Progenitor cell of endocrine pancreas (in vitro differentiated cells): ENCODE measurements around the gene COL27A1. TPM values are rescaled to one million over a fixed set of nuclear protein-coding genes. Genes with fewer than 3 reads are reported as not detected.

ENCODE experiments used
- DNase-seq: peaks from one replicate; pipeline ENCODE4 v3.0.0; 2021; ENCODE audit warnings: low spot score; ENCODE audit not compliant: unreplicated experiment
- H3K27ac Mint-ChIP-seq: 2 replicates; pipeline ENCODE4 v1.8.0; 2021; ENCODE audit warnings: mild to moderate bottlenecking, moderate library complexity, mixed read lengths
- H3K27me3 Mint-ChIP-seq: 2 replicates; pipeline ENCODE4 v1.8.0; 2021; ENCODE audit warnings: mixed read lengths
- H3K36me3 Mint-ChIP-seq: 2 replicates; pipeline ENCODE4 v1.8.0; 2022; ENCODE audit warnings: mixed read lengths; ENCODE audit not compliant: insufficient read depth
- H3K4me1 Mint-ChIP-seq: 2 replicates; pipeline ENCODE4 v1.8.0; 2021; ENCODE audit warnings: low read depth, mixed read lengths
- H3K4me3 Mint-ChIP-seq: 2 replicates; pipeline ENCODE4 v1.8.0; 2021; ENCODE audit warnings: low read depth, mild to moderate bottlenecking, moderate library complexity, mixed read lengths
- H3K9me3 Mint-ChIP-seq: 2 replicates; pipeline ENCODE4 v1.8.0; 2021; ENCODE audit warnings: low read depth, mixed read lengths
- total RNA-seq: library from RNA; stranded (reverse); gene quantifications from 2 replicates; pipeline ENCODE4 v1.2.1, GENCODE V29; 2021
- TF ChIP-seq, protein P1 (sequence below): fragments of 200-600 bp; sonication (generic); IDR thresholded peaks from one replicate; pipeline ENCODE4 v1.5.0; 2021; ENCODE audit warnings: antibody characterized with exemption, mild to moderate bottlenecking; ENCODE audit not compliant: unreplicated experiment

COL27A1 gene
- total RNA-seq, 1 donor from 2014 or later: 178 TPM

DNA sequence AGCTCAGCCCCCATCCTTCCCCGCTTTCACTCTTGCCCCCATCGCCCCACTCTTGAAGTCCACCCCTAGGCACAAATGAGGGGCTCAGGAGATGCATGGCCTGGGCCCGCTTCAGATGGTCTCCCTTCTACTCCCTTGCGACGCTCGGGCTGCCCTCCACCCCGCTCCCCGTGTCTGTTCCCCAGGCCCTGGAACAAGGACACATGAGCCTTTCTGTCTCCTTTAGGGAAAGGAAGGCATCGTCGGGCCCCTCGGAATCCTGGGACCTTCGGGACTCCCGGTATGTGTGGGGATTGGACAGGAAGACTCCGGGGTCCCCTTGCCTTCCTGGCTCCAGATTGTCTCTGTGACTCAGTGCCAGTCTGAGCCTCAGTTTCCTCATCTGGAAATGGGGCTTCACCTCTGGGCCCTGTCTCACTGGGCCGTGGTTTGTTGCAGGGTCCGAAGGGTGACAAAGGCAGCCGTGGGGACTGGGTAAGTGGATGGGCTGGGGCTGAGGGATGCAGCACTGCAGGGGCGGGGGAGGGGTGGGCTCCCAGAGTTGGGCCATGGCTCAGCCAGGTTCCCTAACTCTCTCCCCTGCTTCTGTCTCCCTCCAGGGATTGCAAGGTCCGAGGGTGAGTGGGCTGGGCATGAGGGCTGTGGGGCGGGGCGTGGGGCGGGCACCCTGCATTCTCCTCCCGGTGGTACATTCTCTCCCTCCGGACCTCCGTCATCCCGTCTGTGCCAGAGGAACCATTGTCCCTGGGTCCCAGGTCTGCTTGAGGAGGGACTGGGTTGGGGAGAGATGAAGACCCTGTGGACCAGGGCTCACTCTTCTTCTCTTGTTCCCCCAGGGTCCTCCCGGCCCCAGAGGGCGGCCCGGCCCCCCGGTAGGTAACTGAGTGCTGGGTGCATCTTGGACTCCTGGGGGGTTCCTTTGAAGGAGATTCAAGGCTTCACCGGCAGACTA lies 145.8 kb downstream of the COL27A1 start:
- H3K9me3 Mint-ChIP-seq: peaks cover under 1% of the 10 kb centered on the region
- no peaks in the 10 kb centered on the region for H3K27me3 Mint-ChIP-seq
- TF ChIP-seq, protein P1, sequence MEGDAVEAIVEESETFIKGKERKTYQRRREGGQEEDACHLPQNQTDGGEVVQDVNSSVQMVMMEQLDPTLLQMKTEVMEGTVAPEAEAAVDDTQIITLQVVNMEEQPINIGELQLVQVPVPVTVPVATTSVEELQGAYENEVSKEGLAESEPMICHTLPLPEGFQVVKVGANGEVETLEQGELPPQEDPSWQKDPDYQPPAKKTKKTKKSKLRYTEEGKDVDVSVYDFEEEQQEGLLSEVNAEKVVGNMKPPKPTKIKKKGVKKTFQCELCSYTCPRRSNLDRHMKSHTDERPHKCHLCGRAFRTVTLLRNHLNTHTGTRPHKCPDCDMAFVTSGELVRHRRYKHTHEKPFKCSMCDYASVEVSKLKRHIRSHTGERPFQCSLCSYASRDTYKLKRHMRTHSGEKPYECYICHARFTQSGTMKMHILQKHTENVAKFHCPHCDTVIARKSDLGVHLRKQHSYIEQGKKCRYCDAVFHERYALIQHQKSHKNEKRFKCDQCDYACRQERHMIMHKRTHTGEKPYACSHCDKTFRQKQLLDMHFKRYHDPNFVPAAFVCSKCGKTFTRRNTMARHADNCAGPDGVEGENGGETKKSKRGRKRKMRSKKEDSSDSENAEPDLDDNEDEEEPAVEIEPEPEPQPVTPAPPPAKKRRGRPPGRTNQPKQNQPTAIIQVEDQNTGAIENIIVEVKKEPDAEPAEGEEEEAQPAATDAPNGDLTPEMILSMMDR: no peak
- no peak overlapping the region for H3K4me3 Mint-ChIP-seq
- H3K4me1 Mint-ChIP-seq: no peaks in the 10 kb centered on the region
- peaks cover 28% of the 10 kb centered on the region for H3K36me3 Mint-ChIP-seq
- peak overlapping the region; percentile 45 for H3K27ac Mint-ChIP-seq
- no peak for DNase-seq

DNA sequence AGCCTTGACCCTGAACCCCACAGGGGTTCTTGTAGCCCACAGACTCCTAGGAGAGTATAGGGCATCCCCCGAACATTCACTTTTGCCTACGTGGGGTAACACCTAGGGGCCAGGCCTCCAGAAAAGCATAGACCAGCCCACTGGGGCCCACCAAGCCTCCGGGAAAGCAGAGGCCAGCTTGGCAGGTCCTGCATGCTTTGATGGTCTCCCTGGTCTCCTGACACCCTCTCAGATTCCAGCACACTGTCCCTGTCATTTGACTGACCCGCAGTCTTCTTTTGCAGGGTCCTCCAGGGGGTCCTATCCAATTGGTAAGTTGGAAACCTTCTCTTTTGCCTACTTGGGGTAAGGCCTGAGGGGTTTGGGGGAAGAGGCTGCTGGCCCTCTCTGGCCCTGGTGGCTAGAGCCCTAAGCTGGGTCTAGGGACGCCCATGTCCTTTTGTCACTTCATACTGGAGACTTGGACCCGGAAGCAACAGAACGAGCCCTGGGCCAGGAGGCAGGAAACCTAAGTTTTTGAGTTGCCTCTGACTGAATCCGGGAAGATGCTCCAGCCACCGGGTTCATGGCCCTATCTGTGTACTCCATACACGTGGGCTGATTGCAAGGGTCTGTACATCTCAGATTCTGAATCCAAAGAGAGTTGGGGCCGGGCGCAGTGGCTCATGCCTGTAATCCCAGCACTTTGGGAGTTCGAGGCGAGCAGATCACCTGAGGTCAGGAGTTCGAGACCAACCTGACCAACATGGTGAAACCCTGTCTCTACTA lies 146.6 kb downstream of the COL27A1 start:
- TF ChIP-seq, protein P1: no peak
- Mint-ChIP-seq H3K27ac (no peak overlapping the region), H3K36me3 (peaks cover 21% of the 10 kb centered on the region), H3K4me3 (no peak overlapping the region), H3K9me3 (no peaks in the 10 kb centered on the region), H3K27me3 (no peaks in the 10 kb centered on the region), H3K4me1 (no peaks in the 10 kb centered on the region)
- no peak for DNase-seq

DNA sequence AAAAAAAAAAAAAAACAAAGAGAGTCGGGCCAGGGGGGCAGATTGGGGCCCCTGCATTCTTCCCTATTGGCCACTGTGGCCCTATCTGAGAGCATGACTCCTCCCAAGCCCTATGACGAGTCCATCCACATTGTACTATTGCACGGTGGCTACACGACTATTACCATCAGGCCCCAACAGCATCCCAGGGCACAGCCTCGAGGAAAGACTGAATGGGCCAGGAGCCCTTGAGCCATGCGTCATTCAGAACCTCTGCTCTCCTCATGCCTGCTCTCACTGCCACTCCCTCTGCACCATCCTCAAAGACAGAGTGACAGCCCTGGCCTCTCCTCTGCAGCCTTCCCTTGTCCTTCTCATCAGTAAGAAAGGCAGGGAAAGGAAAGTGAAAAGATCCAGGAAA lies 147.4 kb downstream of the COL27A1 start:
- no peaks in the 10 kb centered on the region for H3K27me3 Mint-ChIP-seq
- H3K27ac Mint-ChIP-seq: no peak overlapping the region
- no peaks in the 10 kb centered on the region for H3K9me3 Mint-ChIP-seq
- peaks cover 17% of the 10 kb centered on the region for H3K36me3 Mint-ChIP-seq
- no peak for DNase-seq
- TF ChIP-seq, protein P1: no peak
- no peak overlapping the region for H3K4me3 Mint-ChIP-seq
- H3K4me1 Mint-ChIP-seq: no peaks in the 10 kb centered on the region

DNA sequence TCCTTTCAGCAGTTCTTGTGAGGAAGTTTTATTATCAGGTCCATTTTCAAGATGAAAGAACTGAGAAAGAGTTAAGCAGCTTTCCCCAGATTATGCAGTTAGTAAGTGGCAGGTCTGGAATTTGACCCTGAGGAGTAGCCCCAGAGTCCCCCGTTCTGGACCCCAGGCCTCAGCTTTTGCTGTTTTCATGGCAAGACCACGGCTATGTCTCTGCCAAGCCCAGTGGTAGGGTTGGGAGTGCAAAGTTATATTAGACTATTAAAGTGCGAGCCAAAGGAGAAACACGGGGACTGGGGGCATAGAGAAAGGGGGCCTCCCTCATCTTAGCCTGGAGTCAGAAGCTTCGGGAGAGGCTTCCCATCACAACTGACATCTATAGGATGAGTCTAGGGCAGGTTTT lies 148.2 kb downstream of the COL27A1 start:
- Mint-ChIP-seq H3K9me3 (no peaks in the 10 kb centered on the region), H3K36me3 (peaks cover 12% of the 10 kb centered on the region), H3K4me3 (no peak overlapping the region), H3K27ac (no peak overlapping the region), H3K27me3 (no peaks in the 10 kb centered on the region), H3K4me1 (no peaks in the 10 kb centered on the region)
- no peak for DNase-seq
- TF ChIP-seq, protein P1: no peak

DNA sequence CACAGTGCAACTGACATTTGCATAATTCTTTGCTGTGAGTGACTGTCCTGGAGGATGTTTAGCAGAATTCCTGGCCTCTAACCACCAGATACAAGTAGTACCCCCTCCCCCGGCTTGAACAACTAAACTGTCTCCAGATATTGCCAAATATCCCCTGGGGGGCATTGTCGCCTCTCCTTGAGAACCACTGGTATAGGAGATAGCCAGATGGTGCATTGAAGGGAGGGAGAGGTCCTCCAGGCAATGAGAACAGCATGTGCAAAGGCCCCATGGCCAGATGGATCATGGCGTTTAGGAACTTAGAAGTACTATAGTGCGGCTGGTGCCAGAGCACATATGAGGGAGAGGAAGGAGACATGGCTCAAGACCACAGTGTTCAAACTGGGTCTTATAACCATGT lies 148.6 kb downstream of the COL27A1 start:
- H3K36me3 Mint-ChIP-seq: peaks cover 9% of the 10 kb centered on the region
- H3K9me3 Mint-ChIP-seq: no peaks in the 10 kb centered on the region
- H3K27ac Mint-ChIP-seq: no peak overlapping the region
- no peaks in the 10 kb centered on the region for H3K4me1 Mint-ChIP-seq
- no peaks in the 10 kb centered on the region for H3K27me3 Mint-ChIP-seq
- DNase-seq: no peak
- H3K4me3 Mint-ChIP-seq: no peak overlapping the region
- TF ChIP-seq, protein P1: no peak
